ENCODE results near the gene DGKZ.

DGKZ gene

GRCh38 chr11:46397526-46397925 lies 50.3 kb downstream of the DGKZ start:
- no peak for DNase-seq

GRCh38 chr11:46402957-46403902 lies 56.0 kb downstream of the DGKZ start:
- DNase-seq: no peak

GRCh38 chr11:46404476-46405017 lies 57.3 kb downstream of the DGKZ start:
- DNase-seq: no peak

- no peak for DNase-seq
Measured at GRCh38 chr11:46407635-46408034, 60.4 kb downstream of the DGKZ start.

- DNase-seq: no peak
Measured at GRCh38 chr11:46408407-46408986, 61.2 kb downstream of the DGKZ start.

GRCh38 chr11:46410021-46410420 lies 62.8 kb downstream of the DGKZ start:
- peak; percentile 40 for DNase-seq

GRCh38 chr11:46413760-46414465 lies 66.7 kb downstream of the DGKZ start:
- DNase-seq: peak; percentile 98

- DNase-seq: peak; percentile 99
Measured at GRCh38 chr11:46414466-46414796, 67.2 kb downstream of the DGKZ start.

- DNase-seq: peak; percentile 85
Measured at GRCh38 chr11:46414879-46415278, 67.6 kb downstream of the DGKZ start.

GRCh38 chr11:46417711-46418110 lies 70.4 kb downstream of the DGKZ start:
- no peak for DNase-seq

- DNase-seq: no peak
Measured at GRCh38 chr11:46418751-46419150, 71.5 kb downstream of the DGKZ start.

GRCh38 chr11:46420513-46420912 lies 73.2 kb downstream of the DGKZ start:
- DNase-seq: no peak

GRCh38 chr11:46421257-46421880 lies 74.1 kb downstream of the DGKZ start:
- DNase-seq: peak; percentile 47

- DNase-seq: no peak
Measured at GRCh38 chr11:46422588-46422987, 75.3 kb downstream of the DGKZ start.

GRCh38 chr11:46426233-46426991 lies 79.1 kb downstream of the DGKZ start:
- no peak for DNase-seq

- DNase-seq: no peak
Measured at GRCh38 chr11:46427364-46427763, 80.1 kb downstream of the DGKZ start.

GRCh38 chr11:46429717-46430116 lies 82.5 kb downstream of the DGKZ start:
- DNase-seq: no peak
